NK-92 treated with Interleukin-12 subunit alpha and Interleukin-12 subunit beta, amount 100 ng/mL, for 24 hours (cell line): ENCODE results near the gene DEFB114.

Experiments used
- DNase-seq: peaks from one replicate; lab custom pipeline; 2025; lab: John Stamatoyannopoulos, UW

Gene DEFB114

GRCh38 chr6:49935387-49935786 is 28.6 kb downstream of the DEFB114 start:
- DNase-seq = no peak

- no peak for DNase-seq
Observed at GRCh38 chr6:49934770-49935169, 29.2 kb downstream of the DEFB114 start.

DNA sequence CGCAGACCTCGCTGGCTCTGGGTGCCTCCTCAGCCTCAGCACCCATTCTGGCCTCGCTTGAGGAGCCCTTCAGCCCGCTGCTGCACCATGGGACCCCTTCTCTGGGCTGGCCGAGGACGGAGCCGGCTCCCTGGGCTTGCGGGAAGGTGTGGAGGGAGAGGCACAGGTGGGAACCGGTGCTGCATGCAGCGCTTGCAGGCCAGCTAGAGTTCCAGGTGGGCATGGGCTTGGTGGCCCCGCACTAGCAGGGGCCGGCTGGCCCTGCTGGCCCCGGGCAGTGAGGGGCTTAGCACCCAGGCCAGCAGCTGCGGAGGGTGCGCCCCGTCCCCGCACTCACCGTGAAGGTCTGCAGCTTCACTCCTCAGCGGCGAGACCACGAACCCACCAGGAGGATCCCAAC is 30.4 kb downstream of the DEFB114 start:
- no peak for DNase-seq

GRCh38 chr6:49929340-49929739 is 34.6 kb downstream of the DEFB114 start:
- no peak for DNase-seq

DNA sequence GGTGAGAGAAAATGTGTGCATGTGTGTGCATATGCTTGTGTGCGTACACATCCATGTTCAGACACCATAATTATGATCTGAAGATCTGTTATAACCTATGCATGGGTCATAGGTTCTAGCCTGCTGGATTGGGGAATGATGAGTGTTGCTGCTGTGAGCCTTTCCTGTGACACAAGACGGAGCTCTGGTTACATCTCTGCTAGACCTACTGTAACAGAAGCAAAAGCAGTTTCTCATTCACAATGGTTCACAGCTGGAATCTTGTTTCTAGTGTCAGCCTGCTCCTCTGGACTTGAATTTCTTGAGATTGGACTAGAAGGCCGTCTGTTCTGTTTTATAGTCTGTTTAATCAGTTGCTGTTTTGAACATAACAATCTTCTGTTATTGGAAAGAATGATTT is 40.1 kb downstream of the DEFB114 start:
- no peak for DNase-seq

GRCh38 chr6:49919935-49920644 is 43.9 kb downstream of the DEFB114 start:
- no peak for DNase-seq

- DNase-seq = no peak
Observed at GRCh38 chr6:49919261-49919660, 44.7 kb downstream of the DEFB114 start.

- DNase-seq = no peak
Observed at GRCh38 chr6:49918787-49919186, 45.2 kb downstream of the DEFB114 start.

DNA sequence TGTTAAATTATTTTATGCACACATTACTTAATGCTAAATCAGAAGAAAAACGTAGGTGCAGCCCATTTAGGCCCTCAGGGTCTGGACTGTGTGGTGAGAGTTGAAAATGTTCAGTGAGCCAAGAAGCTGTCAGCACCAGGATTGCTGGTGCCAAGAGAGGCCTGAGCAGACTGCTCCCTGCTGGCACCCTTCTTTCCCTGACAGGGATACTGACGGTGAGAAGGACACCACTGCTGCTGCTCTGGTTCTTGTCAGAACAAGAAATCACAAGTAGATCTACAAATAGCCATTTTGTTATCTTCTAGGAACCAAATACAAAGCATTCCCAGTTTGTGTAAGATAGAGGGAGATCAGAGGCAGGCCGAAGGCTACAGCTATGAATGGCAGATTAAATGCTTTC is 48.9 kb downstream of the DEFB114 start:
- no peak for DNase-seq

DNA sequence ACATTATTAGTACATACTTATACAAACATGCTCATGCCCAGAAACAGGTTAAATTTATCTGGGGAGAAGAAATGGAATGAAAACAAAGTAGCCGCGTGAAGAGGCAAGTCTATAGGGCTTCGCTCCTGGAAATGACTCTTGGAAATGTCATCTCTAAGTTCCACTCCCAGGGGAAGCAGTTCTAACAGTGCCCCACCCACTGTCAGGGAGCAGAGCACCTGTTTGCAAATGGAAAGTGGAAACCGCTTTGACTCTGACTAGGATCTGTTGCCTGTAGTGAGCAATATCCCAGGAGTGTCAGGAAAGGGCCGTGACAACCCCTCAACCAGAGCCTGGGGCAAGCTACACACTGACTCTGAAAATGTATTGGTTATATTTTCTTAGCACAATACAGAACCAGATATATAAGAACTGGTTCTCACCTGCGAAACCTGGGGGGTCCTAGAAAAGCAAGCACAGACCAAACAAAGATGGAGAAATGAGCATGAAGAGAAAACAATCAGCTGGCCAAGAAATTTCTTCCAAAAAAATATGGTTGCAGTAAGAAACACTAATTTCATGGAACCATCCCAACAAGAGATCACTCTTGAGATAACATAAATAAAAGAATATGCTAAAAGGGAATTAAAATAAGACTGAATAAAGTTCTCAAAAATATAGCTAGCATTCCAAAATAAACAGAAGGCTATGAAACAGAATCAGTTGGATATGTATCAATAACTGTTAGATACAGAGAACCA is 50.2 kb downstream of the DEFB114 start:
- no peak for DNase-seq

DNA sequence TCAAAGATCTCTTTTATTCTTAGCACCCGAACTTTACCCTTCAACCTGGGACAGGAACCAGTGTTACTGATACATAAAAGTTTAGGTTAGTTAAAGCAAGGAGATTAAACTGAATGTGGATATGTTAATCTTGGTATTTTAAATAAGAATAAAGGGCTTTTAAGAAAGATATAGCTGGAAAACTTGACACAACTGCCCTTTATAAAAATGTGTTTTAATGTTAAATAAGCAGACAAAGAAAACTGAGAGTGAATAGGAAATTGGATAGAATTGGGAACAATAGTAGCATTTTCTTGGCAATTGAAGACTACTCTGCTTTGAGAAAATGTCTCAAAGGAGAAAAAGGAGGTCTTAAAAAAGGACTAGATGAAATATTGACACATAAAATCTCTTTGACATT is 51.8 kb downstream of the DEFB114 start:
- no peak for DNase-seq

GRCh38 chr6:49911252-49911651 is 52.7 kb downstream of the DEFB114 start:
- no peak for DNase-seq
